H4 (cell line): Measurements from ENCODE around the gene CLSTN2. TPM values are rescaled to one million over a fixed set of nuclear protein-coding genes. Genes with fewer than 3 reads are reported as not detected.

Experiments used
- DNase-seq: peaks from one replicate; pipeline ENCODE4 v3.0.0-alpha.2; 2015; ENCODE audit warnings: low spot score
- total RNA-seq: library from RNA; depleted of rRNA; stranded (reverse); fragments of >200 nt; shearing (Covaris generic); gene quantifications from 2 replicates; pipeline ENCODE4 v1.2.3, GENCODE V29; 2014

CLSTN2 gene
- total RNA-seq, 1 experiment from 2014 or later = 3.9 TPM

DNA sequence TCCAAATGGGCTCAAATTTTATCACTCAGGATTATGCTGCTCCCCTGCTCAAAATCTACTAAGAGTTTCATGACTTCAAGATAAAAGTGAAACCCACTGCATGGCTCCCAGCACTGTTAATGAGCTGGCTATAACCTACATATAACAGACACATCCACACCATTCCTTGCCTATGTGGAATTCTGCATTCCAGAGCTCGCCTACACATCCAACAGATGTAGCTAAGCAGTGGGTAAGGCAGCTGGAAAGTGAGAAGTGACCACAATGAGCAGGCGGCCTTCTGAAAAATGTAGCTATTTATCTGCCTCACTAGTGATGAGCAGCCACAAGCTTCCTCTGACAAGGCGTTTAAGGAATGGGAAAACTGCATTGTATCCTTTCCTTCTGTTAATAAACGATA lies 650.8 kb downstream of the CLSTN2 start:
- no peak for DNase-seq

DNA sequence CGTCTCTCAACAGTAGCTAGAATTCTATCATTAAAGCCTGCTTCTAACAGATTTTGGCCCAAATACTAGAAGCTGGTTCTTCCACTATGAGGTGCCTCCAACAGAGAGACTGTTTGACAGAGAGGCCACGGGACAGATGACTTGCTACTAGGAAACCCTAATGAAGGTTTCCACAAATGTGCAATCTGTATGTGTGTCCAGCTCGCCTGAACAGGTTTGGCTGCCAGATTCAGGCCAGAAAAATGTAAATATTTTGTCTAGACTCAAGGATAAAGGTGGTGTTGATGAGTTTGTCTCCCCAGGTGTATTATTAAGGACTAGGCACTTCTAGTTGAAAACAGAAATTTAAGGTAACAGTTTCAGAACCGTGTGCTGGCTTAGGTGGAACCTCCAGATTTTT lies 651.3 kb downstream of the CLSTN2 start:
- no peak for DNase-seq

DNA sequence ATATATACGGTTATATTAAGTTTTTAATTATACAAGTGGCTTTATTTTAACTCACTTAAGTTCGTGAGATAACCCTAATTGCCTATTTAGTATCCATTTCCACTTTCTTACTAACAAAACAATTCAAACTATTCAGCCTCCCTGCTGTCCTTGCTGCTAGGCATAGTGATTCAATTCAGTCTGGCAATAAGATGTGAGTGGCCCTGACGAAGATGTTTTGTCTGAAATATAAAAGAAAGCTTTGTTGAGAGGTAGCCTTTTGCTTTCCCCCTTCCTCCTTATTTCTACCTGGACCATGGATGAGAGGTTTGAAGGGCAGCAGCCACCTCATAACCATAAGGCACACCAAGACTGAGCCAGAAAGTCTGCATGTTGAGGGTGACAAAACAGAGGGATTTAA lies 653.6 kb downstream of the CLSTN2 start:
- DNase-seq = no peak

DNA sequence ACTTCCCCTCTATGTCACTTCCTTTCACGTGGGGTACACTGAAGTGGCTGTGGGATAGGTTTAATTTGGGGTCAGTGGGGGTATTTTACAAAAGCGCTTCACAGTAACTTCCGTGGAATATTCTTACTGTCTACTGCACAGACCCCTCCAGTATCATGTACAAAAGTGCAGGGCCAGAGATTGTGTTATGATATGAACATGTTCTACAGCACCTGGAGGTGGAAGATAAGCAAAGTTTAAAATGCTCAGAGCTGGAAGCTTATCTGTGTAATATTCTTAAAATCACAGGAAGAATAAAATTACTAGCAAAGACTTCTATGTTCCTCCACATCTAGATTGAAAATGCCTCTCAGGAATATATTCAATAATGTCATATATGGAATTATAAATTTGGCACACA lies 658.8 kb downstream of the CLSTN2 start:
- no peak for DNase-seq

DNA sequence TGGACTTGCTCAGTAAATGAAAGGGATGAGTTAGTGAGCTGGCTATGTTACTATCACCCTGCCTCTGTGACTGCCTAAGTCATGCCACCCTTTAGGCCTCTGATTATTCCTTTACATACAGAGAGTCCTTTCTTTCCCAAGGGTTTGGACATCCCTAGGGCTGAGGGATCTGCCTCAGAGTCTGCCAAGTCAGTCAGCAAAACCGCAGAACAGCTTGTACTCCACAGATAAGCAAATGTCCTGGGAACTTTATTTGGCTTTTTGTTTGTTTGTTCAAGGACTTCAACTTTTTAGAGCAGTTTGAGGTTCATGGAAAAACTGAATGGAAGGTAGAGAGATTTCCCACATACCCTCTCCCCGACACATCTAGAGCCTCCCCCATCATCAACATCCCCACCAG lies 660.3 kb downstream of the CLSTN2 start:
- DNase-seq = peak; percentile 85

DNA sequence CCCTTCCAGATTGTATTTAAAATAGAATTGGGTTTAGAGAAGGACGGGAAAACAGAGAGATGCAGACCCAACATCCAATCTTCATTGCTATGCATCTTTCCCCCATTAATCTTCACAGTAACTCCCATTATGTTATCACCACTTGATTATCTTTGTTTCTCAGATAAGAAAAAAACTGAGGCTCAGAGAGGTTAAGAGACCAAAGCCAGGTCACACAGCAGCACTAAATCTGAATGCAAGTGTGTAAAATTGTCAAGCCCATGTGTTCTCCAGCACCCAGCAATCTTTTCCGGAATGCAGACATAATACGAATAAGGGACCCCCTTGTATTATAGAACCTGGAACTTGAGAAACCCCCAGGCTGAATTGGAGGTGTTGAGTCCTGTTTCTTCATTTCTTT lies 662.4 kb downstream of the CLSTN2 start:
- no peak for DNase-seq

DNA sequence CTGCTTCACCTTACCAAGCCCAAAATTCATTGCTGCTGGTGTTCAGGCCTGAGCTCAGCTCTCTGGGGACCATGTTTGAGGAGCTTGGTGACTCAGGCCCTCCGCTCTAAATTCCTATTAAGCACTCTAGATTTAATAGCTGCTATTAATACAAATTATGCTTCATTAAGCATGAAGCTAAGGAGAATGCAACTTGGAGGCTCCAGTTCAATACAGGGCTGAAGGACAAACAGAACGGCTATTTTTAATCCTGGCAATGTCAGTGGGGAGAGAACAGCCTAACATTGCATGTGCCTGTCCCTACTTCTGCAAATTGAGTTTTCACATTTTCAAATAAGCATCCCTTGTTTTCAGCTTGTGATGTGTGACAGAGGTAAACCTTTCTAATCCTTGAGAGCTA lies 662.8 kb downstream of the CLSTN2 start:
- no peak for DNase-seq

DNA sequence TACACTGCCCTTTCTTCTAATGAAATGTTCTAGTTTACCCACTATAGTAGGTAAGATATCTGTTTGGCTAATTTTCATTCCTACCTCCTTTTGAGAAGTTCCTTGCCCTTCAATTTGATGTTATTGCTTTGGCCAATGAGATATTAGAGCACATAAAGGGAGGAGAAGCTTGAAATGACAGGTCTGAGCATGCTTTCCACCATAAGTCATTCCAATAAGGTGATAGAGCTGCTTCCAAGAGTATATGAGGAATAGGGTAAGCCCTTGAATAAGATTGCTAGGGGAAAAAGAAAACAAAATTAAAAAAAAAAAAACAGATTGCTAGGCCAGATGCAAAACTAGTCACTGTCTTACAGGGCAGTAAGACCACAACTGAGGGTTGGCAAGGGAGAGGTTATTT lies 664.0 kb downstream of the CLSTN2 start:
- DNase-seq = no peak

DNA sequence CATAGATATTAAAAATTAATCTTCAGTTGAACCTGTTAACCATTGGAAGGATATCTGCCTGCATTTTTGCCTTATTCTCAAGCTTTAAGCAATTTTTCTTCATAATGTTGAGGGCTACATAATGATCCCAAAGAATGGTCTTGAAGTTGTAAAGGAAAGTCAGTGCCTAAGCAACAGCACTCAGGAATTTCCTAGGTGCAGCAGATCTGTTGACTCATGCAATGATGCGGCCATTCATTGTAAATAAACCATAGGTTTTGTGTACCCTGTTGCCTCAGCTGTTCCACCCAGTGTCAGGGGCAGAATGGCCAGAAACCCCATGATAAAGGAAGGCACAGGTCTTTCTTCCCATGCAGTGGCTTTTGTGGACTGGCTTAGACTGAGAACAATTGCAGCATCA lies 664.5 kb downstream of the CLSTN2 start:
- no peak for DNase-seq

DNA sequence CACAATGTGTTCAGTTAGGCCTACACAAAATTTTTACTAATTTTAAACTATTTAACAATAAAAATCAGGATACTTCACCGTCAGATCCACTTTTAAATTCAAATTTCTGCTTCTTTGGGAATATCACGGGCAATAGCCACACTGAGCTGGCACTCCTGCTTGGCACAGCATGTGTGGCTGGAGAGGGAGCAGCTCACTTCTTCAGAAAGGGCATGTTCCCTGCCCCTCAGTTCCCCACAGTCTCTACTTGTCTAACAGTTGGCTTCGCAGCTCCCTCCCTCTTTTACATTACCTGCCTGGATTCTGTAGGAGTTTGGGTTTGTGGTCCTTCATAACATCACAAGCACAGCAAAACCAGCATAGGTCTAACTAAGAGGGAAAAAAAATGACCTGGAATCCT lies 666.9 kb downstream of the CLSTN2 start:
- no peak for DNase-seq

DNA sequence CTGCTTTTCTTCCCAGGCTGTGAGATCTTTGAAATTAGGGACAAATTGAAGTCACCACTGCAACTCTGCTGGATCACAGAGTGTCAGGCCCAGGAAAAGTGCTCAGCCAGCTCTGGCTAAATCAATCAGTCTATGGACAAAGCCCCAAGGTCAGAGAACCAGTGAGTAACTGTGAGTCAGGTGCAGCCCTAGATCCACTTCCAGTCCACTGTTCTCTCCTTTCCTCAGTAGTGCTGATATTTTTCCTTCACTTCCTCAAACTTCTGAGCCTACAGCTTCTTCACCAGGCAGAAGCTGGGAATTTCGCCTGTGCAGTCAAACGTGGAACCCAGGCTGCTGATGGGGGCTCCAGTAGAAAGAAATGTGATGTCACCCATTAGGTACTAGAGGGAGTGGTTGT lies 667.8 kb downstream of the CLSTN2 start:
- no peak for DNase-seq

DNA sequence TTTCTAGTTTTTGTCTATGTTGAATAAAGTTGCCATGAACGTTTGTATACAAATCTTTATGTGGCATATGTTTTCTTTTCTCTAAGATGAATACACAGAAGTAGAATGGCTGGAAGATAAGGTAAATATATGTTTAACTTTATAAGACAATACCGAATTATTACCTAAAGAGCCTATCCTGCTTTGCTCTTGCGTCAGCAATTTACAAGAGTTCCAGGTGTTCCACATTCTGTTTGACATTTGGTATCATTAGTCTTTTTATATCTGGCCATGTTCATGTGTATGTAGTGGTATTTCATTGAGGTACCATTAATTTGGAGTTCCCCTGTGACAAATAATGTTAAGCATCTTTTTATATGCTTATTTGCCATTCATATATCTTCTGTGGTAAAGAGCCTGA lies 668.8 kb downstream of the CLSTN2 start:
- no peak for DNase-seq

DNA sequence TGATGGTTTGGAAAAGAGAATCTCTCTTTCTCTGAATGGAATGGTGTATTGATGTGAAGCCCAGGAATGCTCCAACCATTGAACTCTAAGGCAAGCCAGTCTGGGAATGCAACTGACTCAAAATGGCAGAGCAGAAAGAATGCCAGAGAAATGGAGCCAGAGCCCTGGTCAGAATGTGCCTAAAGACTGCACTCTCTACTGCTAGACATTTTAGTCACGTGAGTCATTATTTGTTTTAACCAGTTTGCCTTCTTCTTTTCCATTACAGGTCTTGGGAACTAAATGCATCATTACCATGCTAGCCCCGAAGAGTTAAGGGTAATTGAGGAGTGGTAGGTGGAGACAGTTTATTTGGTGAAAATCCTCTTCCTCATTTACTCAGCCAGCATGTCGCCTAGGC lies 675.6 kb downstream of the CLSTN2 start:
- no peak for DNase-seq

DNA sequence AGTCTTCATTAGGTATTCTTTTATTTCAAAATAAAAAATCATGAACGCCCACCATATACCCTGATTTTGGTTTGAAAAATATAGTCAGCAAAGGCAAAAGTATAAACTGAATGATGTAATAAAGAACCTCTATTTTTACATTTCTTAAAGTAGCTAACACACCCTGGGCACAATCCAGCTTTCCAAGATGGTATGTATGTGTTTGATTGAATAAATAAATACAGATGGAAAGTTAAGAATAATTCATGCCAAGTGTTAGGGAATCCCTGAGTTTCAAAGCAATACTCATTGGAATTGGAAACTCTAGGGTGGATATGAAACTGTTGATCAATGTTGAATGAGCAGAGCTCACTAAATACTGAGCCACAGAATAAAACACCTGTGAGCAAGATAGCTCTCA lies 679.0 kb downstream of the CLSTN2 start:
- no peak for DNase-seq

DNA sequence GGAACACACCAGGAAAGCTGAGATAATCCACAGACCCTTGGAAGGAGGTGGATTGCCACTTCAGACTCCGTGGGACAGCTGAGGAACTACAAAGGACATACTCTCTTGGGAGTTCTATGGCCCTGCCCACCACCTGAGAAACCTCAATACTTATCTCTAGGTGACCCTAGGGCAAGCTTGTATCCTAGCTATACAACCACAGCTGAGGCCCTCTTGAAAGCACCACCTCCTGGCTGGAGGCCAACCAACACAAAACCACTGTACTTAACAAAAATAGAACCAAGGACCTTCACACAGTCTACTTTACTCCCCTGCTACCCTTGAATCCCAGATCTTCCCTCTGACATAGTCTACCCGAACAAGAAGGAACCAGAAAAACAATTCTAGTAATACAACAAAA lies 682.1 kb downstream of the CLSTN2 start:
- no peak for DNase-seq

DNA sequence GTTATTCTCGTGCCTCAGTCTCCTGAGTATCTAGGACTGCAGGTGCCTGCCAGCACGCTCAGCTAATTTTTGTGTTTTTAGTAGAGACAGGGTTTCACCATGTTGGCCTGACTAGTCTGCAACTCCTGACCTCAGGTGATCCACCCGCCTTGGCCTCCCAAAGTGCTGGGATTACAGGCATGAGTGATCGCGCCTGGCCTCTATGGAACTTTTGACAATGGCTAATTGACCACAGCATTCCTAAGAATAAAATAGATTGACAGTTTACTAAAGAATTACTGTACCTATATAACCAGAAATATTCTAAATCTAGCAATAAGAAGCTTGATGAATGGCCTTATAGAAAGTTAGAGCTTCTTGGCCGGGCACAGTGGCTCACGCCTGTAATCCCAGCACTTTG lies 691.9 kb downstream of the CLSTN2 start:
- no peak for DNase-seq
